IMR-90 (cell line): ENCODE measurements around the gene PCGF2. TPM values are rescaled to one million over a fixed set of nuclear protein-coding genes. Genes with fewer than 3 reads are reported as not detected.

Experiments used
- ATAC-seq: fragments of 200-7000 bp; cut with Tn5 transposase; 2 replicates; pipeline ENCODE4 v1.9.1; 2020; ENCODE audit warnings: low read depth, mild to moderate bottlenecking, moderate library complexity
- BruUV-seq: library from RNA; stranded (reverse); fragments of 400-500 nt; replicated peaks from 2 replicates; lab custom pipeline; 2021; lab: Mats Ljungman, UMichigan
- CTCF ChIA-PET: fragments of 300-600 bp; formaldehyde crosslinking; extraction: SDS; loops from one replicate; lab custom pipeline; 2021; ENCODE audit warnings: antibody characterized with exemption; lab: Yijun Ruan, JAX
- POLR2A ChIA-PET: fragments of 300-600 bp; sonication (Branson Sonifier 250); formaldehyde crosslinking; loops from one replicate; lab custom pipeline; 2022; ENCODE audit warnings: antibody characterized with exemption; ENCODE audit not compliant: unreplicated experiment; lab: Charles Lee
- DNase-seq: peaks from one replicate; pipeline ENCODE4 v3.0.0; 2013
- H2AFZ ChIP-seq: replicated peaks from 2 replicates; pipeline ENCODE3; 2013; ENCODE audit warnings: low read length, mild to moderate bottlenecking; ENCODE audit not compliant: poor library complexity
- H2AK5ac ChIP-seq: 2 replicates; pipeline ENCODE4 v1.6.1; 2013; ENCODE audit warnings: low read depth, low read length, inconsistent platforms
- H2AK9ac ChIP-seq: replicated peaks from 2 replicates; pipeline ENCODE3; 2013; ENCODE audit warnings: mild to moderate bottlenecking, low read depth, low read length, moderate library complexity; ENCODE audit not compliant: poor library complexity
- H2BK120ac ChIP-seq: 2 replicates; pipeline ENCODE4 v1.6.1; 2013; ENCODE audit warnings: low read depth, low read length, inconsistent platforms
- H2BK15ac ChIP-seq: 3 replicates; pipeline ENCODE4 v1.6.1; 2013; ENCODE audit warnings: low read depth, low read length, inconsistent platforms
- H2BK20ac ChIP-seq: 2 replicates; pipeline ENCODE4 v1.6.1; 2013; ENCODE audit warnings: low read depth, mild to moderate bottlenecking, inconsistent platforms, low read length, moderate library complexity
- H2BK5ac ChIP-seq: 2 replicates; pipeline ENCODE4 v1.6.1; 2013; ENCODE audit warnings: mild to moderate bottlenecking, low read depth, low read length, inconsistent platforms; ENCODE audit not compliant: poor library complexity, severe bottlenecking
- H3K14ac ChIP-seq: replicated peaks from 2 replicates; pipeline ENCODE4 v1.6.1; 2013; ENCODE audit warnings: low read depth, low read length, inconsistent platforms
- H3K18ac ChIP-seq: 2 replicates; pipeline ENCODE4 v1.6.1; 2013; ENCODE audit warnings: low read depth, low read length, control low read depth
- H3K23ac ChIP-seq: 2 replicates; pipeline ENCODE4 v1.6.1; 2013; ENCODE audit warnings: low read depth, low read length, inconsistent platforms
- H3K27ac ChIP-seq: 2 replicates; pipeline ENCODE4 v1.5.1; 2013; ENCODE audit warnings: mild to moderate bottlenecking, control low read depth, low read length; ENCODE audit not compliant: insufficient read depth
- H3K27me3 ChIP-seq: 2 replicates; pipeline ENCODE4 v1.6.1; 2013; ENCODE audit warnings: low read length; ENCODE audit not compliant: control insufficient read depth, insufficient read depth
- H3K36me3 ChIP-seq: 2 replicates; pipeline ENCODE4 v1.6.1; 2013; ENCODE audit warnings: low read length, mixed read lengths; ENCODE audit not compliant: control insufficient read depth, insufficient read depth
- H3K4ac ChIP-seq: 2 replicates; pipeline ENCODE4 v1.6.1; 2013; ENCODE audit warnings: low read depth, low read length, inconsistent platforms
- H3K4me1 ChIP-seq: 2 replicates; pipeline ENCODE4 v1.6.1; 2013; ENCODE audit warnings: low read length, mixed read lengths; ENCODE audit not compliant: control insufficient read depth, insufficient read depth
- H3K4me2 ChIP-seq: 2 replicates; pipeline ENCODE4 v1.6.1; 2013; ENCODE audit warnings: low read depth, mild to moderate bottlenecking, control low read depth, low read length, moderate library complexity
- H3K4me3 ChIP-seq: 2 replicates; pipeline ENCODE4 v1.5.1; 2013; ENCODE audit warnings: low read depth, mild to moderate bottlenecking, control low read depth, low read length, moderate library complexity; ENCODE audit not compliant: insufficient read depth
- H3K56ac ChIP-seq: 2 replicates; pipeline ENCODE4 v1.6.1; 2013; ENCODE audit warnings: low read length, inconsistent platforms; ENCODE audit not compliant: insufficient read depth; ENCODE audit errors: extremely low read depth
- H3K79me1 ChIP-seq, 2 experiments: 2 replicates each; pipeline ENCODE4 v1.6.1; 2013; ENCODE audit warnings: low read length in 2 of 2, inconsistent platforms in 1 of 2, low read depth in 1 of 2
- H3K9ac ChIP-seq: 2 replicates; pipeline ENCODE4 v1.6.1; 2013; ENCODE audit warnings: low read depth, low read length, control low read depth
- H3K9me1 ChIP-seq: 2 replicates; pipeline ENCODE4 v1.6.1; 2013; ENCODE audit warnings: low read length, inconsistent platforms; ENCODE audit not compliant: insufficient read depth
- H3K9me3 ChIP-seq: 2 replicates; pipeline ENCODE4 v1.6.1; 2013; ENCODE audit warnings: low read length; ENCODE audit not compliant: control insufficient read depth, insufficient read depth
- H4K20me1 ChIP-seq: 2 replicates; pipeline ENCODE4 v1.6.1; 2013; ENCODE audit warnings: low read length, inconsistent platforms; ENCODE audit not compliant: insufficient read depth
- H4K5ac ChIP-seq: 2 replicates; pipeline ENCODE4 v1.6.1; 2013; ENCODE audit warnings: mild to moderate bottlenecking, low read depth, low read length, control low read depth
- H4K8ac ChIP-seq, 2 experiments: 2 replicates each; pipeline ENCODE4 v1.6.1; 2013; ENCODE audit warnings: low read depth in 2 of 2, low read length in 2 of 2, control low read depth in 1 of 2, inconsistent platforms in 1 of 2
- H4K91ac ChIP-seq: 2 replicates; pipeline ENCODE4 v1.6.1; 2013; ENCODE audit warnings: low read depth, low read length, inconsistent platforms; ENCODE audit not compliant: insufficient read depth
- BHLHE40 ChIP-seq: fragments of 150-350 bp; IDR thresholded peaks from 2 replicates; pipeline ENCODE4 v1.6.1; 2016; ENCODE audit warnings: mild to moderate bottlenecking, low read depth, low read length
- CEBPB ChIP-seq: IDR thresholded peaks from 2 replicates; pipeline ENCODE4 v1.6.1; 2012; ENCODE audit warnings: low read depth, low read length, improper control_type of control experiment
- CHD1 ChIP-seq: IDR thresholded peaks from 2 replicates; pipeline ENCODE4 v1.6.1; 2012; ENCODE audit warnings: low read depth, low read length, improper control_type of control experiment
- ELK1 ChIP-seq: fragments of 150-350 bp; IDR thresholded peaks from 2 replicates; pipeline ENCODE4 v1.6.1; 2016; ENCODE audit warnings: low read depth, mild to moderate bottlenecking, low read length, moderate library complexity, borderline replicate concordance
- FOS ChIP-seq: fragments of 150-350 bp; IDR thresholded peaks from 2 replicates; pipeline ENCODE4 v1.6.1; 2016; ENCODE audit warnings: low read depth, low read length
- MAFK ChIP-seq: IDR thresholded peaks from 2 replicates; pipeline ENCODE4 v1.6.1; 2012; ENCODE audit warnings: low read depth, low read length, improper control_type of control experiment
- MAZ ChIP-seq: IDR thresholded peaks from 2 replicates; pipeline ENCODE4 v1.6.1; 2012; ENCODE audit warnings: low read depth, mild to moderate bottlenecking, low read length, improper control_type of control experiment, moderate library complexity, borderline replicate concordance
- MXI1 ChIP-seq: IDR thresholded peaks from 2 replicates; pipeline ENCODE4 v1.6.1; 2012; ENCODE audit warnings: low read depth, mild to moderate bottlenecking, low read length, moderate library complexity, borderline replicate concordance
- NFE2L2 ChIP-seq: fragments of 150-350 bp; IDR thresholded peaks from 2 replicates; pipeline ENCODE4 v1.6.1; 2016; ENCODE audit warnings: low read depth, mild to moderate bottlenecking, low read length
- POLR2A ChIP-seq: IDR thresholded peaks from 2 replicates; pipeline ENCODE4 v1.6.1; 2012; ENCODE audit warnings: mild to moderate bottlenecking, low read depth, low read length
- RAD21 ChIP-seq: IDR thresholded peaks from 2 replicates; pipeline ENCODE4 v1.6.1; 2012; ENCODE audit warnings: low read length, improper control_type of control experiment
- RCOR1 ChIP-seq: IDR thresholded peaks from 2 replicates; pipeline ENCODE4 v1.6.1; 2012; ENCODE audit warnings: mild to moderate bottlenecking, low read length, improper control_type of control experiment; ENCODE audit not compliant: insufficient replicate concordance
- SMC3 ChIP-seq: fragments of 150-350 bp; IDR thresholded peaks from 2 replicates; pipeline ENCODE4 v1.6.1; 2016; ENCODE audit warnings: low read depth, mild to moderate bottlenecking, antibody characterized with exemption, low read length, moderate library complexity
- USF2 ChIP-seq: fragments of 150-350 bp; IDR thresholded peaks from 2 replicates; pipeline ENCODE4 v1.6.1; 2017; ENCODE audit warnings: mild to moderate bottlenecking, antibody characterized with exemption, low read length, low read depth
- WGBS, 2 experiments: methylation state at CpG; one replicate each; pipeline versions ENCODE4 v1.1.5 to v1.1.7; 2013; ENCODE audit warnings: missing lambda C conversion rate in 2 of 2; ENCODE audit not compliant: insufficient read length in 1 of 2; ENCODE audit errors: extremely low coverage in 2 of 2; 5-methylcytosine and 5-hydroxymethylcytosine counted together
- dilution Hi-C: fragments of 300-500 bp; cut with HindIII; formaldehyde crosslinking; loops from one replicate; pipeline ENCODE4 v1.14.3; 2018; ENCODE audit warnings: low sequenced_read_pairs; ENCODE audit not compliant: unreplicated experiment
- in situ Hi-C: fragments of 300-500 bp; cut with MboI; formaldehyde crosslinking; loops from 3 replicates; pipeline ENCODE4 v1.14.3; 2019; ENCODE audit warnings: low sequenced_read_pairs, inconsistent platforms, mixed read lengths
- intact Hi-C: fragments of 100-400 bp; cut with micrococcal nuclease; formaldehyde crosslinking; loops from 2 replicates; pipeline ENCODE4 v1.10.0; 2022
- polyA plus RNA-seq, 3 experiments: library from polyadenylated mRNA; depleted of rRNA; stranded (reverse); fragments of >200 nt; gene quantifications; 2 replicates each; pipeline ENCODE4 v1.2.3, GENCODE V29; 2012; ENCODE audit warnings: low replicate concordance in 1 of 3
- total RNA-seq: library from RNA; depleted of rRNA; stranded (reverse); fragments of >200 nt; gene quantifications from 2 replicates; pipeline ENCODE4 v1.2.3, GENCODE V29; 2012

PCGF2 gene
- total and polyA plus RNA-seq, 2 of the 4 experiments (the other 2 are of a cell fraction), result 1.1 to 18.2 TPM

- H2AK9ac ChIP-seq, result no peak overlapping the region
- H4K91ac ChIP-seq, result no peak overlapping the region
- no peak overlapping the region for H2BK5ac ChIP-seq
- intact Hi-C loops (no loop called here), in situ Hi-C loops (no loop called here), dilution Hi-C loops (no loop called here)
- no peak overlapping the region for H3K23ac ChIP-seq
- H3K4me1 ChIP-seq, result no peaks in the 10 kb centered on the region
- H2AK5ac ChIP-seq, result no peak overlapping the region
- TF ChIP-seq NFE2L2 (no peak), SMC3 (no peak), RCOR1 (no peak), RAD21 (no peak), USF2 (no peak), CHD1 (no peak), POLR2A (no peak), CEBPB (no peak), MAZ (no peak), ELK1 (no peak), BHLHE40 (no peak), FOS (no peak), MAFK (no peak), MXI1 (no peak)
- H3K27ac ChIP-seq, result no peak overlapping the region
- H3K56ac ChIP-seq, result no peak overlapping the region
- peaks cover 75% of the 10 kb centered on the region for H3K36me3 ChIP-seq
- no peak overlapping the region for H3K9ac ChIP-seq
- no peaks in the 10 kb centered on the region for H3K9me1 ChIP-seq
- WGBS, 2 experiments, result 93% methylated on average over 5 of the region's 18 CpGs; no CpG with 5 or more reads in 1 of the 2 experiments
- no peak overlapping the region for H2BK20ac ChIP-seq
- no peaks in the 10 kb centered on the region for H4K20me1 ChIP-seq
- no peak overlapping the region for H3K4ac ChIP-seq
- ATAC-seq (no peak), DNase-seq (no peak)
- no peaks in the 10 kb centered on the region for H3K9me3 ChIP-seq
- H3K14ac ChIP-seq, result no peak overlapping the region
- H2BK120ac ChIP-seq, result no peak overlapping the region
- H2BK15ac ChIP-seq, result no peak overlapping the region
- H3K79me1 ChIP-seq, result no peaks in the 10 kb centered on the region
- H3K27me3 ChIP-seq, result no peaks in the 10 kb centered on the region
- ChIA-PET CTCF (no interaction called here), POLR2A (no interaction called here)
- BruUV-seq, result TSS peak; percentile 55
- no peak overlapping the region for H3K4me2 ChIP-seq
- no peak overlapping the region for H3K4me3 ChIP-seq
- H2AFZ ChIP-seq, result no peak overlapping the region
- H3K18ac ChIP-seq, result no peak overlapping the region
- no peak overlapping the region for H4K8ac ChIP-seq
- H4K5ac ChIP-seq, result no peak overlapping the region
These were observed 31.6 kb downstream of the PCGF2 start for GRCh38 chr17:38716368-38717005.
